Suprapubic skin (tissue), 4 donors: ENCODE data around the gene PIP5K1C. TPM values are rescaled to one million over a fixed set of nuclear protein-coding genes. Genes with fewer than 3 reads are reported as not detected.

Experiments
- DNase-seq, 2 donors: peaks; one replicate each; pipeline ENCODE4 v3.0.0-alpha.2; 2019; ENCODE audit warnings: low spot score in 2 of 2
- H3K27ac ChIP-seq: fragments of 200-600 bp; sonication (generic); one replicate; pipeline ENCODE4 v1.5.1; 2019
- H3K27me3 ChIP-seq: fragments of 200-600 bp; sonication (generic); one replicate; pipeline ENCODE4 v1.5.1; 2019
- H3K36me3 ChIP-seq: fragments of 200-600 bp; sonication (generic); one replicate; pipeline ENCODE4 v1.5.1; 2019
- H3K4me1 ChIP-seq: fragments of 200-600 bp; sonication (generic); one replicate; pipeline ENCODE4 v1.5.1; 2019
- H3K4me3 ChIP-seq: fragments of 200-600 bp; sonication (generic); one replicate; pipeline ENCODE4 v1.5.1; 2019; ENCODE audit warnings: mild to moderate bottlenecking
- H3K9me3 ChIP-seq: fragments of 200-600 bp; sonication (generic); one replicate; pipeline ENCODE4 v1.5.1; 2019
- CTCF ChIP-seq, 2 donors: fragments of 200-600 bp in 1 of 2; fragments of 450-650 bp in 1 of 2; sonication (generic) in 1 of 2; IDR thresholded peaks; one replicate each; pipeline ENCODE4 v1.5.1; 2016 to 2019; ENCODE audit warnings: antibody characterized with exemption in 2 of 2, mild to moderate bottlenecking in 1 of 2, moderate library complexity in 1 of 2
- EP300 ChIP-seq: sonication (generic); formaldehyde crosslinking; IDR thresholded peaks from one replicate; pipeline ENCODE4 v1.6.1; 2017; ENCODE audit warnings: antibody characterized with exemption
- POLR2A ChIP-seq, 2 donors: fragments of 450-650 bp; IDR thresholded peaks; one replicate each; pipeline ENCODE4 v1.6.1; 2017; ENCODE audit warnings: antibody characterized with exemption in 2 of 2, mild to moderate bottlenecking in 2 of 2, moderate library complexity in 2 of 2
- POLR2AphosphoS5 ChIP-seq, 3 donors: sonication (generic); formaldehyde crosslinking; IDR thresholded peaks; one replicate each; pipeline ENCODE4 v1.6.1; 2017; ENCODE audit warnings: antibody characterized with exemption in 3 of 3
- WGBS: methylation state at CpG from one replicate; pipeline ENCODE4 v1.1.5; 2018; 5-methylcytosine and 5-hydroxymethylcytosine counted together
- total RNA-seq, 4 donors: library from RNA; depleted of rRNA; stranded (reverse); fragments of >200 nt; gene quantifications; one replicate each; pipeline ENCODE4 v1.1.0, GENCODE V29; 2016

The PIP5K1C gene
- total RNA-seq, 4 donors from 2014 or later: 16.5 to 25.7 (median 20.8) TPM

GRCh38 chr19:3638208-3639193 is 61.8 kb downstream of the PIP5K1C start:
- H3K27me3 ChIP-seq: no peaks in the 10 kb centered on the region
- TF ChIP-seq CTCF (IDR thresholded peaks at IDR 0.05) (no peak), POLR2A (IDR thresholded peaks at IDR 0.05) (no peak), POLR2AphosphoS5 (IDR thresholded peaks at IDR 0.05) (no peak), EP300 (no peak)
- no peak for DNase-seq
- peaks cover 86% of the 10 kb centered on the region for H3K36me3 ChIP-seq
- H3K4me3 ChIP-seq: no peak overlapping the region
- no peaks in the 10 kb centered on the region for H3K4me1 ChIP-seq
- no peaks in the 10 kb centered on the region for H3K9me3 ChIP-seq
- H3K27ac ChIP-seq: no peak overlapping the region
- 88% methylated on average over 33 of the region's 55 CpGs for WGBS

- DNase-seq: no peak
- WGBS: 92% methylated on average over 17 of the region's 23 CpGs
- no peak overlapping the region for H3K4me3 ChIP-seq
- H3K4me1 ChIP-seq: no peaks in the 10 kb centered on the region
- no peak overlapping the region for H3K27ac ChIP-seq
- H3K36me3 ChIP-seq: peaks cover 87% of the 10 kb centered on the region
- no peaks in the 10 kb centered on the region for H3K27me3 ChIP-seq
- H3K9me3 ChIP-seq: no peaks in the 10 kb centered on the region
- TF ChIP-seq POLR2A (IDR thresholded peaks at IDR 0.05) (no peak), EP300 (no peak), POLR2AphosphoS5 (IDR thresholded peaks at IDR 0.05) (no peak), CTCF (IDR thresholded peaks at IDR 0.05) (no peak)
Measured at GRCh38 chr19:3637621-3638020, 62.6 kb downstream of the PIP5K1C start.

- 95% methylated on average over 18 of the region's 20 CpGs for WGBS
- H3K4me3 ChIP-seq: no peak overlapping the region
- TF ChIP-seq POLR2A (IDR thresholded peaks at IDR 0.05): no peak
- TF ChIP-seq CTCF (IDR thresholded peaks at IDR 0.05): no peak
- no peak for TF ChIP-seq EP300
- no peak for TF ChIP-seq POLR2AphosphoS5 (IDR thresholded peaks at IDR 0.05)
- no peaks in the 10 kb centered on the region for H3K9me3 ChIP-seq
- DNase-seq: no peak
- no peaks in the 10 kb centered on the region for H3K27me3 ChIP-seq
- H3K36me3 ChIP-seq: peaks cover 87% of the 10 kb centered on the region
- no peaks in the 10 kb centered on the region for H3K4me1 ChIP-seq
- no peak overlapping the region for H3K27ac ChIP-seq
Measured at GRCh38 chr19:3636962-3637361, 63.3 kb downstream of the PIP5K1C start.

- H3K27me3 ChIP-seq: no peaks in the 10 kb centered on the region
- peaks cover 87% of the 10 kb centered on the region for H3K36me3 ChIP-seq
- H3K27ac ChIP-seq: no peak overlapping the region
- 94% methylated on average over 9 of the region's 20 CpGs for WGBS
- TF ChIP-seq POLR2AphosphoS5 (IDR thresholded peaks at IDR 0.05): no peak
- no peak for TF ChIP-seq CTCF (IDR thresholded peaks at IDR 0.05)
- TF ChIP-seq EP300: no peak
- no peak for TF ChIP-seq POLR2A (IDR thresholded peaks at IDR 0.05)
- no peak overlapping the region for H3K4me3 ChIP-seq
- no peaks in the 10 kb centered on the region for H3K4me1 ChIP-seq
- DNase-seq: no peak
- H3K9me3 ChIP-seq: no peaks in the 10 kb centered on the region
Measured at GRCh38 chr19:3636506-3636905, 63.8 kb downstream of the PIP5K1C start.

GRCh38 chr19:3634496-3635045 is 65.7 kb downstream of the PIP5K1C start:
- no peak for DNase-seq
- TF ChIP-seq POLR2AphosphoS5 (IDR thresholded peaks at IDR 0.05) (no peak), EP300 (no peak), POLR2A (IDR thresholded peaks at IDR 0.05) (no peak), CTCF (IDR thresholded peaks at IDR 0.05) (no peak)
- Histone ChIP-seq H3K27me3 (no peaks in the 10 kb centered on the region), H3K27ac (no peak overlapping the region), H3K4me1 (no peaks in the 10 kb centered on the region), H3K36me3 (peaks cover 74% of the 10 kb centered on the region), H3K9me3 (no peaks in the 10 kb centered on the region), H3K4me3 (no peak overlapping the region)
- WGBS: 100% methylated on average over 6 of the region's 19 CpGs
